Endodermal cell (in vitro differentiated cells): ENCODE measurements around the gene LRP1-AS. TPM values are rescaled to one million over a fixed set of nuclear protein-coding genes. Genes with fewer than 3 reads are reported as not detected.
A peak's percentile ranks its signal among the peaks of the same experiment; 100 is the strongest.

Experiments
- DNase-seq: peaks from one replicate; pipeline ENCODE4 v3.0.0-alpha.2; 2017
- H3K27ac ChIP-seq: 2 replicates; pipeline ENCODE4 v1.5.1; 2013; ENCODE audit warnings: mild to moderate bottlenecking, low read depth, low read length, moderate library complexity
- H3K27me3 ChIP-seq: 2 replicates; pipeline ENCODE4 v1.6.1; 2013; ENCODE audit warnings: mild to moderate bottlenecking, low read length, moderate library complexity; ENCODE audit not compliant: insufficient read depth, control insufficient read depth, poor library complexity, severe bottlenecking
- H3K36me3 ChIP-seq: 2 replicates; pipeline ENCODE4 v1.7.0; 2013; ENCODE audit warnings: mild to moderate bottlenecking, low read length, moderate library complexity; ENCODE audit not compliant: control insufficient read depth, insufficient read depth
- H3K4me1 ChIP-seq: one replicate; pipeline ENCODE4 v1.7.0; 2013; ENCODE audit warnings: low read length; ENCODE audit not compliant: control insufficient read depth, insufficient read depth
- H3K4me3 ChIP-seq: 2 replicates; pipeline ENCODE4 v1.5.1; 2013; ENCODE audit warnings: mild to moderate bottlenecking, low read length, moderate library complexity
- H3K9ac ChIP-seq: 2 replicates; pipeline ENCODE4 v1.6.1; 2013; ENCODE audit warnings: mild to moderate bottlenecking, low read length, moderate library complexity; ENCODE audit not compliant: poor library complexity, severe bottlenecking; ENCODE audit errors: extremely low read depth
- H3K9me3 ChIP-seq: 2 replicates; pipeline ENCODE4 v1.6.1; 2013; ENCODE audit warnings: mild to moderate bottlenecking, low read length, moderate library complexity; ENCODE audit not compliant: control insufficient read depth
- H3K27ac Mint-ChIP-seq: 2 replicates; pipeline ENCODE4 v1.8.0; 2020; ENCODE audit warnings: mixed read lengths
- H3K27me3 Mint-ChIP-seq: 2 replicates; pipeline ENCODE4 v1.8.0; 2021; ENCODE audit warnings: mild to moderate bottlenecking, mixed read lengths; ENCODE audit not compliant: insufficient read depth
- H3K36me3 Mint-ChIP-seq: 2 replicates; pipeline ENCODE4 v1.8.0; 2020; ENCODE audit warnings: low read depth, mixed read lengths
- H3K4me1 Mint-ChIP-seq: 2 replicates; pipeline ENCODE4 v1.8.0; 2020; ENCODE audit warnings: mixed read lengths
- H3K4me3 Mint-ChIP-seq: 2 replicates; pipeline ENCODE4 v1.8.0; 2020; ENCODE audit warnings: mild to moderate bottlenecking, moderate library complexity, mixed read lengths
- H3K9me3 Mint-ChIP-seq: 2 replicates; pipeline ENCODE4 v1.8.0; 2020; ENCODE audit warnings: mild to moderate bottlenecking, mixed read lengths
- WGBS, 2 experiments: methylation state at CpG; one replicate each; pipeline versions ENCODE4 v1.1.5 to v1.1.7; 2013; ENCODE audit warnings: missing lambda C conversion rate in 2 of 2, mixed read lengths in 1 of 2; ENCODE audit not compliant: insufficient coverage in 1 of 2, insufficient read length in 1 of 2; 5-methylcytosine and 5-hydroxymethylcytosine counted together
- total RNA-seq, 2 donors: library from RNA; stranded (reverse); fragmentation: NEBNext Ultra II Directional in 1 of 2; extraction: Animal tissue kit (Norgen Biotek cat#: 25700) in 1 of 2; gene quantifications; 2 replicates in 1 of 2; 3 replicates in 1 of 2; pipeline ENCODE4 v1.2.1, GENCODE V29; 2021
- TF ChIP-seq, protein P1 (sequence below): fragments of 200-600 bp; sonication (generic); conservative IDR thresholded peaks from 2 replicates; pipeline ENCODE4 v1.5.0; 2021; ENCODE audit warnings: antibody characterized with exemption, mild to moderate bottlenecking

Gene LRP1-AS
- total RNA-seq, 2 donors from 2014 or later, result not detected

DNA sequence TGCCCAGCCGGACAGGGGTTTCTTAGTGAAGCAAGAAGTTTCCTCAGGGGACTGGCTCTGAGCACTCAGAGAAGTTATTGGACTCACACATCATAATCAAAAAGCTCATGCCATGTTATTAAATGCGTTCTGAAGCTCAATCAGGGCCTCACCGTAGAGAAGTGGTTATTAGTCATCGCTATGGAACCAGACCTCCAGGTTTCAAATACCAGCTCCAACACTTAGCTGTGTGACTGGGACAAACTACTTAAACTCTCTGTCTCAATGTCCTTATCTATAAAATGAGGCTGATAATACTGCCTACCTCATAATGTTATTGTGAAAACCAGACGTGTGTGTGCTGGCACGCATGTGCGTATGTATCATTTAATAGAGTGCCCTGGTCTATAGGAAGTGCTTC lies 43.6 kb downstream of the LRP1-AS start:
- no peaks in the 10 kb centered on the region for H3K9me3 ChIP-seq
- no peaks in the 10 kb centered on the region for H3K36me3 ChIP-seq
- H3K4me1 Mint-ChIP-seq, result no peaks in the 10 kb centered on the region
- H3K27me3 ChIP-seq, result no peaks in the 10 kb centered on the region
- no peak for DNase-seq
- no peaks in the 10 kb centered on the region for H3K27me3 Mint-ChIP-seq
- no peaks in the 10 kb centered on the region for H3K9me3 Mint-ChIP-seq
- H3K4me1 ChIP-seq, result peaks cover 5% of the 10 kb centered on the region
- no peak overlapping the region for H3K27ac Mint-ChIP-seq
- peaks cover 65% of the 10 kb centered on the region for H3K36me3 Mint-ChIP-seq
- no peak overlapping the region for H3K9ac ChIP-seq
- no peak overlapping the region for H3K4me3 Mint-ChIP-seq
- TF ChIP-seq, protein P1, sequence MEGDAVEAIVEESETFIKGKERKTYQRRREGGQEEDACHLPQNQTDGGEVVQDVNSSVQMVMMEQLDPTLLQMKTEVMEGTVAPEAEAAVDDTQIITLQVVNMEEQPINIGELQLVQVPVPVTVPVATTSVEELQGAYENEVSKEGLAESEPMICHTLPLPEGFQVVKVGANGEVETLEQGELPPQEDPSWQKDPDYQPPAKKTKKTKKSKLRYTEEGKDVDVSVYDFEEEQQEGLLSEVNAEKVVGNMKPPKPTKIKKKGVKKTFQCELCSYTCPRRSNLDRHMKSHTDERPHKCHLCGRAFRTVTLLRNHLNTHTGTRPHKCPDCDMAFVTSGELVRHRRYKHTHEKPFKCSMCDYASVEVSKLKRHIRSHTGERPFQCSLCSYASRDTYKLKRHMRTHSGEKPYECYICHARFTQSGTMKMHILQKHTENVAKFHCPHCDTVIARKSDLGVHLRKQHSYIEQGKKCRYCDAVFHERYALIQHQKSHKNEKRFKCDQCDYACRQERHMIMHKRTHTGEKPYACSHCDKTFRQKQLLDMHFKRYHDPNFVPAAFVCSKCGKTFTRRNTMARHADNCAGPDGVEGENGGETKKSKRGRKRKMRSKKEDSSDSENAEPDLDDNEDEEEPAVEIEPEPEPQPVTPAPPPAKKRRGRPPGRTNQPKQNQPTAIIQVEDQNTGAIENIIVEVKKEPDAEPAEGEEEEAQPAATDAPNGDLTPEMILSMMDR, result no peak
- 96 to 98% methylated on average over 7 of the region's 7 CpGs for WGBS, 2 experiments
- no peak overlapping the region for H3K4me3 ChIP-seq
- no peak overlapping the region for H3K27ac ChIP-seq

DNA sequence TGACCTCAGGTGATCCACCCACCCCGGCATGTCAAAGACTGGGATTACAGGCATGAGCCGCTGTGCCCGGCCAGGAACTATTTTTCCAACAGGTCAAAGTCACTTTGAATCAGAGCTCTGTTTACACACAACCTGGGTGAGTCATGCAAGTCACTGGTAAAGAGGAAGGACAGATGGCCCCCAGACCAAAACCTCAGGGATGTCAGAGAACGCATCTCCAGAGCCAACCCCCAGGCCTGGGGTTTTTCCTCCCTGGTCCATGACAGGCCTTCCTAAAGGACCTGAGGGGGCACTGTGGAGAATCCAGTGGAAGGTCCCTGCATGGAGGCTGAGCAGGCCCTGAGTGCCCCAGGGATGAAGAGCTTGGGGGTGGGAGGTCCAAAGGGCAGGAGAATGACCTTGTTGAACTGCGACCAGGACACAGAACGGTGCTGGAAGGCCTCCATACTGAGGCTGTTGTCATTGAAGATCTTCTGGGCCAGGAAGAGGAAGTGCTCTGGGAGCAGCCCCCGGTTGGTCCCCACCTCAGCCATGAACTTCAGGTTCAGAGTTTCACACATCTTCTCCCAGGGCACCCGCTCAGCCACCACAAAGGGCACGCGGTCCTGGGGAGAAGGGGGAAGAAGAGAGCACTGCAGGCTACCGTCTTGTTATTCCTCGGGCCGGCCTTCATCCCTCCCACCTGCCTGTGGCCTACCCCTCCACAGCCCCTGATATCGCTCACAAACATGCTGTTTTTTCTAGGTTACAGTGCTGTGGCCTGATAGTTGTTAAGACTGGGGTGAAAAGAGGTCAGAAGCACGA lies 45.3 kb downstream of the LRP1-AS start:
- H3K27ac ChIP-seq, result peak overlapping the region; percentile 62
- H3K4me1 Mint-ChIP-seq, result no peaks in the 10 kb centered on the region

DNA sequence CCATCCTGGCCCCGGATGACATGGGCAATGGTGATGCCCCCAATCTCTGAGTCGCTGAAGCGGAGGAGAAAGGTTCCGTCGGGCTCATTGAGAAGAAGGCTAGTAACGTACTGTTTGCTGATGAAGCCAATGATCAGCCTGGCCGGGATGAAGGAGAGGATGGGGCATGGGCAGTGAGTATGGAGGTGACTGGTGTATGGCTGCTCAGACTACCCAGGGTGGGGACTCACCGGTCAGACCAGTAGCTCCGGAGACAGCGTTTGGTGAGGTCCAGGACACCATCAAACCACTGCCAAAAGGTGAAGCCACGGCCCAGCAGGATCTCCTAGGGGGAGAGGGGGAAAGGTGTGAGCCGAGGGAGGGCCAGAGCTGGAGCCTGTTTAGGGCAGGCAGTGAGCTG lies 47.7 kb downstream of the LRP1-AS start:
- DNase-seq, result no peak
- H3K36me3 ChIP-seq, result peaks cover 13% of the 10 kb centered on the region
- Mint-ChIP-seq H3K27me3 (no peaks in the 10 kb centered on the region), H3K27ac (no peak overlapping the region), H3K9me3 (no peaks in the 10 kb centered on the region), H3K4me1 (no peaks in the 10 kb centered on the region), H3K4me3 (no peak overlapping the region), H3K36me3 (peaks cover 63% of the 10 kb centered on the region)
- no peak overlapping the region for H3K9ac ChIP-seq
- no peaks in the 10 kb centered on the region for H3K27me3 ChIP-seq
- peaks cover 5% of the 10 kb centered on the region for H3K4me1 ChIP-seq
- no peaks in the 10 kb centered on the region for H3K9me3 ChIP-seq
- no peak overlapping the region for H3K27ac ChIP-seq
- WGBS, 2 experiments, result 91% methylated on average over 9 to 12 of the region's 12 CpGs
- TF ChIP-seq, protein P1, result no peak
- no peak overlapping the region for H3K4me3 ChIP-seq

More for the DNA sequence above, 45.3 kb downstream of the LRP1-AS start:
- no peaks in the 10 kb centered on the region for H3K9me3 Mint-ChIP-seq
- WGBS, 2 experiments, result 92 to 94% methylated on average over 7 to 15 of the region's 15 CpGs
- H3K36me3 ChIP-seq, result peaks cover 3% of the 10 kb centered on the region
- no peaks in the 10 kb centered on the region for H3K27me3 Mint-ChIP-seq
- no peak overlapping the region for H3K4me3 ChIP-seq
- TF ChIP-seq, protein P1, result no peak
- H3K4me3 Mint-ChIP-seq, result no peak overlapping the region
- H3K9me3 ChIP-seq, result no peaks in the 10 kb centered on the region
- peaks cover 5% of the 10 kb centered on the region for H3K4me1 ChIP-seq
- H3K36me3 Mint-ChIP-seq, result peaks cover 67% of the 10 kb centered on the region
- no peaks in the 10 kb centered on the region for H3K27me3 ChIP-seq
- H3K27ac Mint-ChIP-seq, result peak overlapping the region; percentile 76
- DNase-seq, result no peak
- H3K9ac ChIP-seq, result no peak overlapping the region
